Upper lobe of left lung (tissue), 6 donors: ENCODE measurements around the gene IL11RA. TPM values are rescaled to one million over a fixed set of nuclear protein-coding genes. Genes with fewer than 3 reads are reported as not detected.

Experiments used
- ATAC-seq, 2 donors: fragments of 200-7000 bp; cut with Tn5 transposase; one replicate each; pipeline ENCODE4 v1.9.1; 2022; ENCODE audit warnings: mild to moderate bottlenecking in 2 of 2, moderate library complexity in 2 of 2; ENCODE audit not compliant: low FRiP score in 2 of 2
- DNase-seq, 2 donors: peaks; one replicate each; pipeline ENCODE4 v3.0.0-alpha.2; 2019 to 2020
- H3K27ac ChIP-seq, 4 donors: fragments of 200-600 bp; sonication (generic); one replicate each; pipeline ENCODE4 v1.5.1; 2016 to 2019
- H3K27me3 ChIP-seq, 4 donors: fragments of 200-600 bp; sonication (generic); one replicate each; pipeline ENCODE4 v1.5.1; 2017 to 2019
- H3K36me3 ChIP-seq, 4 donors: fragments of 200-600 bp; sonication (generic); one replicate each; pipeline ENCODE4 v1.5.1; 2016 to 2019
- H3K4me1 ChIP-seq, 4 donors: fragments of 200-600 bp; sonication (generic); one replicate each; pipeline ENCODE4 v1.5.1; 2018 to 2019
- H3K4me3 ChIP-seq, 4 donors: fragments of 200-600 bp; sonication (generic); one replicate each; pipeline ENCODE4 v1.5.1; 2017 to 2019; ENCODE audit warnings: mild to moderate bottlenecking in 2 of 4, moderate library complexity in 1 of 4
- H3K9me3 ChIP-seq, 4 donors: fragments of 200-600 bp; sonication (generic); one replicate each; pipeline ENCODE4 v1.5.1; 2018 to 2019
- EP300 ChIP-seq, 4 donors: sonication (generic); formaldehyde crosslinking; IDR thresholded peaks; one replicate each; pipeline ENCODE4 v1.5.1; 2017; ENCODE audit warnings: antibody characterized with exemption in 4 of 4, control low read depth in 2 of 4
- POLR2A ChIP-seq, 4 donors: fragments of 450-650 bp; IDR thresholded peaks; one replicate each; pipeline ENCODE4 v1.5.1; 2016 to 2017; ENCODE audit warnings: antibody characterized with exemption in 4 of 4, mild to moderate bottlenecking in 2 of 4
- POLR2AphosphoS5 ChIP-seq, 2 donors: sonication (generic); formaldehyde crosslinking; IDR thresholded peaks; one replicate each; pipeline ENCODE4 v1.5.1; 2017; ENCODE audit warnings: antibody characterized with exemption in 2 of 2
- WGBS, 2 donors: methylation state at CpG; one replicate each; pipeline ENCODE4 v1.1.5; 2017 to 2018; 5-methylcytosine and 5-hydroxymethylcytosine counted together
- total RNA-seq, 6 donors: library from RNA; depleted of rRNA in 4 of 6; stranded (reverse); fragments of >200 nt in 4 of 6; gene quantifications; one replicate each; pipeline versions ENCODE4 v1.1.0 to v1.2.1, GENCODE V29; 2016 to 2021
- TF ChIP-seq, protein P1 (sequence below), 6 experiments: fragments of 450-650 bp in 4 of 6; fragments of 200-600 bp in 2 of 6; sonication (generic) in 2 of 6; IDR thresholded peaks; one replicate each; pipeline ENCODE4 v1.5.1; 2016 to 2019; ENCODE audit warnings: antibody characterized with exemption in 6 of 6
- donor health status: DM: no; HTN: no; CAD: no; lungs with moderate emphysema.
- donor health status: DM: no; HTN: yes; CAD: no; lungs with severe emphysema.

IL11RA gene
- total RNA-seq, 6 donors from 2014 or later: 14.5 to 49.2 (median 23.7) TPM

DNA sequence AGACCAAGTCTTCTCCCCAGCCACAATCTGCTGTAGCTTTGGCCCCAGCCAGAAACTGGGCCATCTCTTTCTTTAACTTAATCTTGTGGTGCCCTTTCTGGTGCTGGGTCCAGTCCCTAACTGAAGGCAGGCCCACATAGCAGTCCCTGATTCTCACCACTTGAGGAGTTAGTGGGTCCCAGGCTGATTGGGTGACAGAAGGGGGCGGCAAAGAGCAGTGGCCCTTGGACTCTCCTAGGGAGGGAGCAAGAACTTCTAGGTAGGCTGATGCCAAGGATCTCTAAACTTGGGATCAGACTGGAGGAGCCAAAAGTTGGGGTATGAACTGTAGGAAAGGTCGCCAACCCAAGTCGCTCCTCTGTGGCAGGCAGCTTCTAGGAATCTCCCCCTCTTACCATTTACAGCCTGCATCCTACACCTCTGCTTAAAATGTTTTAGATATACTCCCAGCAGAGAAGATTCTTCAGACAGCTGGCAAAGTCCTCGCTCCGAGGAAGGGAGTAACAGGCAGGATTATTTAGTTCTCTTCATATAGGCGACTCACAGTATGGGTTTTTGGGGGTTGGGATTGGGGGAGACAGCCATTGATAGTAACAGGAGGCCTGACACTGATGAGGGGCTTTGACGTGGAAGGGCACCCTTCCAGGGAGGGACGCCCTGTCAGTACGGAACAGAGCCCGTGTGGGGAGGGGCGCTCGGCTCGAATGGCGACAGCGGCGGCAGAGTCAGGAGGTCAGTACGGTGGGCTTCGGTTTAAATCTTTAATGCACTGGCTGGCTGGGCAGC is 12.5 kb downstream of the IL11RA start:
- peak overlapping the region; percentile 97 to 100 (median 98) for H3K27ac ChIP-seq
- H3K4me1 ChIP-seq: peaks cover 8 to 24% (median 17%) of the 10 kb centered on the region in 4 donors
- ATAC-seq (peak; percentile 20 to 65), DNase-seq (peak in 1 of 2 donors; percentile 83)
- H3K4me3 ChIP-seq: peak overlapping the region; percentile 67 to 82 (median 78)
- H3K36me3 ChIP-seq: peaks cover 0 to 14% (median 3%) of the 10 kb centered on the region in 4 donors
- no peaks in the 10 kb centered on the region for H3K27me3 ChIP-seq
- WGBS, 2 donors: 18 to 23% methylated on average over 11 to 18 of the region's 18 CpGs
- TF ChIP-seq POLR2AphosphoS5 (IDR thresholded peaks at IDR 0.05): no peak
- TF ChIP-seq, protein P1, sequence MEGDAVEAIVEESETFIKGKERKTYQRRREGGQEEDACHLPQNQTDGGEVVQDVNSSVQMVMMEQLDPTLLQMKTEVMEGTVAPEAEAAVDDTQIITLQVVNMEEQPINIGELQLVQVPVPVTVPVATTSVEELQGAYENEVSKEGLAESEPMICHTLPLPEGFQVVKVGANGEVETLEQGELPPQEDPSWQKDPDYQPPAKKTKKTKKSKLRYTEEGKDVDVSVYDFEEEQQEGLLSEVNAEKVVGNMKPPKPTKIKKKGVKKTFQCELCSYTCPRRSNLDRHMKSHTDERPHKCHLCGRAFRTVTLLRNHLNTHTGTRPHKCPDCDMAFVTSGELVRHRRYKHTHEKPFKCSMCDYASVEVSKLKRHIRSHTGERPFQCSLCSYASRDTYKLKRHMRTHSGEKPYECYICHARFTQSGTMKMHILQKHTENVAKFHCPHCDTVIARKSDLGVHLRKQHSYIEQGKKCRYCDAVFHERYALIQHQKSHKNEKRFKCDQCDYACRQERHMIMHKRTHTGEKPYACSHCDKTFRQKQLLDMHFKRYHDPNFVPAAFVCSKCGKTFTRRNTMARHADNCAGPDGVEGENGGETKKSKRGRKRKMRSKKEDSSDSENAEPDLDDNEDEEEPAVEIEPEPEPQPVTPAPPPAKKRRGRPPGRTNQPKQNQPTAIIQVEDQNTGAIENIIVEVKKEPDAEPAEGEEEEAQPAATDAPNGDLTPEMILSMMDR (IDR thresholded peaks at IDR 0.05): peak; percentile 61 to 82 (median 70)
- H3K9me3 ChIP-seq: peaks cover 0 to under 1% (median 0%) of the 10 kb centered on the region in 4 donors

DNA sequence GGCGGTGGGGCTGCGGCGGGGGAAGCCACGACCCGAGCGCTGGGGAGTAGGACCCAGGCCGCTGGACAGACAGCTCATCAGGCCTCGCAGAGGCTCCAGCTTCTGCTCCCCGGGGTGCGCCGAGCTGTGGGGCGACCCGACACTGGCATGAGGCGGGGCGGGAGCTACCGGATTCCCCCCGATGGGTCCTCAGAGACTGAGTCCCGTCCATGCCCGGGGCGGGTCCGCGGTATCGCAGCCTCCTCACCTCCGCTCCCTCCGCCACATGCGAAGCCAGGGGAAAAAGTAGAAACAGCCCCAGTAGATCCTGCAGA is 13.0 kb downstream of the IL11RA start:
- Histone ChIP-seq H3K4me3 (peak overlapping the region; percentile 67 to 82 (median 78)), H3K9me3 (peaks cover 0 to 5% (median 0%) of the 10 kb centered on the region in 4 donors), H3K4me1 (peaks cover 8 to 24% (median 17%) of the 10 kb centered on the region in 4 donors), H3K36me3 (peaks cover 0 to 11% (median 1%) of the 10 kb centered on the region in 4 donors), H3K27ac (peak overlapping the region; percentile 97 to 100 (median 98)), H3K27me3 (no peaks in the 10 kb centered on the region)
- TF ChIP-seq, protein P1 (IDR thresholded peaks at IDR 0.05): no peak
- no peak for TF ChIP-seq POLR2A (IDR thresholded peaks at IDR 0.05)
- no peak for TF ChIP-seq EP300 (IDR thresholded peaks at IDR 0.05)
- TF ChIP-seq POLR2AphosphoS5 (IDR thresholded peaks at IDR 0.05): no peak
- 4% methylated on average over 25 of the region's 26 CpGs; no CpG with 5 or more reads in 1 of the 2 donors for WGBS, 2 donors
- DNase-seq (no peak), ATAC-seq (peak; percentile 0 to 25)

DNA sequence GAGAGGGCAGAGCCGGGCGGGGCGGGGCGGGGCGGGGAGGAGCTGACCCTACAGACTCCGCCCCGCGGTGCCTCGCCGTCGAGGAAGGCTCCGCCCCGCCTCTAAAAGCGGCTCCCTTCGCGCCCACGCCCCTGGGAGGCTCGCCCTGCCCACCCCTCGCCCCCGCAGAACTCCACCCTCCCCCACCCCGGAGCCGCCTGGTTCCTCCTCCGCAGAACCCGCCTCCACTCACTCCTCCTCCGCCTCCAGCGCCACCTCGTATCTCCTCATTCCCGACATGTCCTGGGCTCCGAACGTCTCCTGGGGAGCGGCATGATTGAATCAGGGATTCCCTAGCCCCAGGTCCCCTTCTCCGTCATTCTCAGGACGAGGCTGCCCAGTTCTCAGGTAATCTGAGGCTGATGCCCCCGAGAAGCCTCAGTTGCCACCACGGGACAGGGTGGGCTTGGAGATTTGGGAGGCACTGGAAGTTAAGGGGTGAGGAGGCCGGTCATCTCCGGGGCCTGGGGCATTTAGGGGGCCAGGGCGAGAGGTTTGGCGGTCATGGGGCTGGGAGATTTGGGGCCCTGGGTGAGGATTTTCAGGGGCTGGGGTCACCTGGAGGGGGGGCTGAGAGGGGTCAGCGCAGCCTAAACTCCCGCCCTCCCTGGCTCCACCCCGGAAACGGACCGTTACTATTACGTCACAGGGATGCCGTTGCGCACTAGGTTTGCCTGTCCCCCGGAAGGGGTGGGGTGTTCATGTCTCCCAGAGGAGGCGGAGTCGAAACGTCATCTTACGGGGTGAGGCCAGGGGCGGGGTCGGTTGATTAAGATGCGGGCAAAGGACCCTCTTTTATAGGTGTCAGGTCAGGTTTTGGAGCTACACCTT is 13.6 kb downstream of the IL11RA start:
- peaks cover 0 to 7% (median 0%) of the 10 kb centered on the region in 4 donors for H3K36me3 ChIP-seq
- DNase-seq: peak; percentile 96 to 97
- TF ChIP-seq EP300 (IDR thresholded peaks at IDR 0.05): peak in 2 of 4 donors; percentile 44 to 60
- TF ChIP-seq, protein P1 (IDR thresholded peaks at IDR 0.05): peak in 2 of 6 experiments; percentile 4 to 12
- peak in 3 of 4 donors; percentile 35 to 92 (median 90) for TF ChIP-seq POLR2A (IDR thresholded peaks at IDR 0.05)
- peak; percentile 87 to 88 for TF ChIP-seq POLR2AphosphoS5 (IDR thresholded peaks at IDR 0.05)
- H3K4me3 ChIP-seq: peak overlapping the region; percentile 44 to 82 (median 74)
- 0 to 3% methylated on average over 3 to 49 of the region's 55 CpGs for WGBS, 2 donors
- no peaks in the 10 kb centered on the region for H3K27me3 ChIP-seq
- H3K27ac ChIP-seq: peak overlapping the region; percentile 97 to 100 (median 98)
- peaks cover 0 to 5% (median 0%) of the 10 kb centered on the region in 4 donors for H3K9me3 ChIP-seq
- peaks cover 8 to 24% (median 17%) of the 10 kb centered on the region in 4 donors for H3K4me1 ChIP-seq
- peak; percentile 96 for ATAC-seq

GRCh38 chr9:34669809-34670562 is 18.0 kb downstream of the IL11RA start:
- 93 to 98% methylated on average over 5 of the region's 5 CpGs for WGBS, 2 donors
- DNase-seq (no peak), ATAC-seq (no peak)
- no peak overlapping the region for H3K4me3 ChIP-seq
- H3K27me3 ChIP-seq: no peaks in the 10 kb centered on the region
- H3K27ac ChIP-seq: no peak overlapping the region
- H3K4me1 ChIP-seq: peaks cover under 1 to 17% (median 10%) of the 10 kb centered on the region in 4 donors
- no peak for TF ChIP-seq EP300 (IDR thresholded peaks at IDR 0.05)
- TF ChIP-seq, protein P1 (IDR thresholded peaks at IDR 0.05): no peak
- no peak for TF ChIP-seq POLR2A (IDR thresholded peaks at IDR 0.05)
- no peak for TF ChIP-seq POLR2AphosphoS5 (IDR thresholded peaks at IDR 0.05)
- H3K9me3 ChIP-seq: peaks cover 0 to 5% (median 0%) of the 10 kb centered on the region in 4 donors
- H3K36me3 ChIP-seq: peaks cover 0 to 4% (median 0%) of the 10 kb centered on the region in 4 donors
